ENCODE measurements around the gene RASSF1.
"Not testable (repeated sequence)": the region's sequence is repeated elsewhere in the genome, so short reads cannot be mapped to it uniquely, and the experiment has no call there.

Gene RASSF1

GRCh38 chr3:50322386-50323091 is 18.1 kb downstream of the RASSF1 start, which contains the start of gene HYAL2:
HYAL2 (minus strand) TSS chr3:50322745; CDS start chr3:50320489, 2,256 bp downstream.
- DNase-seq, result no peak

GRCh38 chr3:50322115-50322385 is 18.6 kb downstream of the RASSF1 start:
- no peak for DNase-seq

- DNase-seq, result peak; percentile 88
Measured at GRCh38 chr3:50321336-50322114, 19.1 kb downstream of the RASSF1 start.

- DNase-seq, result peak; percentile 66
Measured at GRCh38 chr3:50320853-50321335, 19.7 kb downstream of the RASSF1 start.

- no peak for DNase-seq
Measured at GRCh38 chr3:50319894-50320625, 20.6 kb downstream of the RASSF1 start.

- DNase-seq, result no peak
Measured at GRCh38 chr3:50319181-50319893, 21.3 kb downstream of the RASSF1 start.

- DNase-seq, result no peak
Measured at GRCh38 chr3:50318615-50319014, 22.0 kb downstream of the RASSF1 start.

- DNase-seq, result no peak
Measured at GRCh38 chr3:50318163-50318562, 22.5 kb downstream of the RASSF1 start.

GRCh38 chr3:50317300-50317699 is 23.3 kb downstream of the RASSF1 start:
- DNase-seq, result no peak

- no peak for DNase-seq
Measured at GRCh38 chr3:50316657-50317242, 23.9 kb downstream of the RASSF1 start.

- no peak for DNase-seq
Measured at GRCh38 chr3:50314816-50315215, 25.8 kb downstream of the RASSF1 start.

GRCh38 chr3:50314342-50314741 is 26.3 kb downstream of the RASSF1 start:
- DNase-seq, result no peak

- not testable (repeated sequence) for DNase-seq
Measured at GRCh38 chr3:50312041-50312440, 28.6 kb downstream of the RASSF1 start.

GRCh38 chr3:50304601-50305000 is 36.0 kb downstream of the RASSF1 start:
- DNase-seq, result no peak

GRCh38 chr3:50303013-50303815 is 37.4 kb downstream of the RASSF1 start, which contains the start of gene HYAL1:
HYAL1 (minus strand) TSS chr3:50303574; CDS start chr3:50302956, 618 bp downstream.
- DNase-seq, result no peak

GRCh38 chr3:50302095-50303012 is 38.3 kb downstream of the RASSF1 start:
- no peak for DNase-seq

GRCh38 chr3:50300681-50301254 is 39.9 kb downstream of the RASSF1 start:
- DNase-seq, result no peak

- DNase-seq, result peak; percentile 28
Measured at GRCh38 chr3:50299929-50300680, 40.5 kb downstream of the RASSF1 start.

GRCh38 chr3:50299638-50299928 is 41.1 kb downstream of the RASSF1 start:
- no peak for DNase-seq

Measured in fibroblast of upper back skin (primary cell).